Measurements from ENCODE around the gene IL3RA.

GRCh38 chrX:1358793-1359476 is 22.4 kb downstream of the IL3RA start:
- TF ChIP-seq CTBP1 (IDR thresholded peaks at IDR 0.05; ENCODE audit: borderline replicate concordance) (no peak), ARNT (IDR thresholded peaks at IDR 0.05) (no peak), FOXA1 (IDR thresholded peaks at IDR 0.05) (no peak), L3MBTL2 (conservative IDR thresholded peaks at IDR 0.05) (no peak), ZNF384 (IDR thresholded peaks at IDR 0.05) (no peak)

All from HEK293T (cell line).